CD14-positive monocyte (primary cell): ENCODE results near the gene AJAP1. TPM values are rescaled to one million over a fixed set of nuclear protein-coding genes. Genes with fewer than 3 reads are reported as not detected.

Experiments
- DNase-seq, 3 donors: peaks; one replicate each; pipeline ENCODE4 v3.0.0-alpha.2; 2011 to 2022
- H2AFZ ChIP-seq: 2 replicates; pipeline ENCODE4 v1.6.0; 2012; ENCODE audit warnings: mild to moderate bottlenecking, low read depth, low read length, inconsistent platforms; ENCODE audit not compliant: insufficient read depth, poor library complexity, severe bottlenecking
- H3K27ac ChIP-seq, 2 donors: 1 replicate in 1 of 2; 2 replicates in 1 of 2; pipeline ENCODE4 v1.5.1; 2012 to 2013; ENCODE audit warnings: low read length in 2 of 2, control low read depth in 1 of 2, inconsistent platforms in 1 of 2, low read depth in 1 of 2, mild to moderate bottlenecking in 1 of 2
- H3K27me3 ChIP-seq, 2 donors: one replicate each; pipeline versions ENCODE4 v1.6.0 to v1.6.1; 2011 to 2013; ENCODE audit warnings: low read length in 2 of 2; ENCODE audit not compliant: control insufficient read depth in 2 of 2, insufficient read depth in 2 of 2
- H3K36me3 ChIP-seq, 2 donors: replicated peaks in 1 of 2; 1 replicate in 1 of 2; 2 replicates in 1 of 2; pipeline versions ENCODE4 v1.5.1 to v1.6.1; 2012 to 2013; ENCODE audit warnings: low read length in 2 of 2, control low read depth in 1 of 2, inconsistent platforms in 1 of 2, mild to moderate bottlenecking in 1 of 2; ENCODE audit not compliant: insufficient read depth in 2 of 2, control insufficient read depth in 1 of 2
- H3K4me1 ChIP-seq, 2 donors: 1 replicate in 1 of 2; 2 replicates in 1 of 2; pipeline versions ENCODE4 v1.5.1 to v1.6.1; 2012 to 2013; ENCODE audit warnings: low read length in 2 of 2, control low read depth in 1 of 2, inconsistent platforms in 1 of 2, mild to moderate bottlenecking in 1 of 2, moderate library complexity in 1 of 2; ENCODE audit not compliant: insufficient read depth in 2 of 2, control insufficient read depth in 1 of 2
- H3K4me2 ChIP-seq: replicated peaks from 2 replicates; pipeline ENCODE3; 2012; ENCODE audit warnings: low read length, moderate library complexity, mild to moderate bottlenecking; ENCODE audit not compliant: poor library complexity, severe bottlenecking; ENCODE audit errors: extremely low read depth
- H3K4me3 ChIP-seq, 3 experiments: fragments of 200-600 bp in 1 of 3; sonication (generic) in 1 of 3; replicated peaks in 1 of 3; 1 replicate in 2 of 3; 2 replicates in 1 of 3; pipeline ENCODE4 v1.5.1; 2011 to 2013; ENCODE audit warnings: low read length in 3 of 3, mild to moderate bottlenecking in 3 of 3, control low read depth in 2 of 3, low read depth in 2 of 3, inconsistent platforms in 1 of 3, moderate library complexity in 1 of 3
- H3K79me2 ChIP-seq: 2 replicates; pipeline ENCODE4 v1.6.0; 2012; ENCODE audit warnings: mild to moderate bottlenecking, control low read depth, inconsistent platforms, low read length, moderate library complexity; ENCODE audit not compliant: insufficient read depth
- H3K9ac ChIP-seq: 2 replicates; pipeline ENCODE4 v1.6.0; 2017; ENCODE audit warnings: low read length, mild to moderate bottlenecking; ENCODE audit not compliant: insufficient read depth, poor library complexity, severe bottlenecking
- H3K9me3 ChIP-seq, 2 donors: replicated peaks in 1 of 2; 1 replicate in 1 of 2; 2 replicates in 1 of 2; pipeline versions ENCODE4 v1.5.1 to v1.6.1; 2012 to 2013; ENCODE audit warnings: low read length in 2 of 2, control low read depth in 1 of 2; ENCODE audit not compliant: control insufficient read depth in 1 of 2, insufficient read depth in 1 of 2
- H4K20me1 ChIP-seq: 2 replicates; pipeline ENCODE4 v1.6.0; 2012; ENCODE audit warnings: mild to moderate bottlenecking, low read length, control low read depth, moderate library complexity; ENCODE audit not compliant: insufficient read depth
- H3K27ac Mint-ChIP-seq, 7 donors: one replicate each; pipeline ENCODE4 v1.8.0; 2020; ENCODE audit warnings: mild to moderate bottlenecking in 7 of 7, mixed read lengths in 7 of 7, moderate library complexity in 6 of 7, inconsistent platforms in 2 of 7
- H3K27me3 Mint-ChIP-seq, 3 donors: one replicate each; pipeline ENCODE4 v1.8.0; 2021 to 2022; ENCODE audit warnings: low read depth in 3 of 3, mild to moderate bottlenecking in 3 of 3, mixed read lengths in 3 of 3, moderate library complexity in 3 of 3, inconsistent platforms in 1 of 3
- H3K36me3 Mint-ChIP-seq, 2 donors: one replicate each; pipeline ENCODE4 v1.8.0; 2020; ENCODE audit warnings: mixed read lengths in 2 of 2, inconsistent platforms in 1 of 2, mild to moderate bottlenecking in 1 of 2
- H3K4me1 Mint-ChIP-seq: one replicate; pipeline ENCODE4 v1.8.0; 2020; ENCODE audit warnings: mild to moderate bottlenecking, mixed read lengths
- H3K4me3 Mint-ChIP-seq, 2 donors: one replicate each; pipeline ENCODE4 v1.8.0; 2020; ENCODE audit warnings: mild to moderate bottlenecking in 2 of 2, mixed read lengths in 2 of 2, moderate library complexity in 1 of 2
- H3K9me3 Mint-ChIP-seq, 7 donors: one replicate each; pipeline ENCODE4 v1.8.0; 2020 to 2022; ENCODE audit warnings: mixed read lengths in 7 of 7, mild to moderate bottlenecking in 6 of 7, moderate library complexity in 6 of 7, inconsistent platforms in 2 of 7
- CTCF ChIP-seq: fragments of 200-600 bp; IDR thresholded peaks from one replicate; pipeline ENCODE4 v1.8.0; 2022; ENCODE audit warnings: antibody characterized with exemption, mild to moderate bottlenecking
- WGBS: methylation state at CpG from one replicate; pipeline ENCODE4 v1.1.5; 2013; ENCODE audit warnings: missing lambda C conversion rate; ENCODE audit not compliant: insufficient coverage; 5-methylcytosine and 5-hydroxymethylcytosine counted together
- intact Hi-C, 2 donors: fragments of 100-400 bp; cut with micrococcal nuclease; formaldehyde crosslinking; loops; one replicate each; pipeline versions ENCODE4 v1.15.0 to v1.15.1; 2023
- polyA plus RNA-seq, 3 donors: library from polyadenylated mRNA; depleted of rRNA in 1 of 3; unstranded in 2 of 3; stranded (reverse) in 1 of 3; fragments of 300-500 nt in 2 of 3; fragments of >200 nt in 1 of 3; fragmentation: Illumina TruSeq in 2 of 3; gene quantifications; 1 replicate in 2 of 3; 2 replicates in 1 of 3; pipeline ENCODE4 v1.2.3, GENCODE V29; 2012 to 2021

Gene AJAP1
- polyA plus RNA-seq, 3 donors: not detected

GRCh38 chr1:4696753-4697152 is 42.3 kb downstream of the AJAP1 start:
- Histone ChIP-seq H3K4me3 (no peak overlapping the region), H3K9ac (no peak overlapping the region), H2AFZ (no peak overlapping the region), H3K27me3 (no peaks in the 10 kb centered on the region), H3K36me3 (no peaks in the 10 kb centered on the region), H3K79me2 (no peaks in the 10 kb centered on the region), H4K20me1 (no peaks in the 10 kb centered on the region), H3K9me3 (no peaks in the 10 kb centered on the region), H3K4me1 (no peaks in the 10 kb centered on the region), H3K4me2 (no peak overlapping the region), H3K27ac (no peak overlapping the region)
- H3K9me3 Mint-ChIP-seq: peaks cover 0 to 1% (median 0%) of the 10 kb centered on the region in 7 donors
- H3K4me1 Mint-ChIP-seq: no peaks in the 10 kb centered on the region
- no peak overlapping the region for H3K27ac Mint-ChIP-seq
- 100% methylated on average over 2 of the region's 2 CpGs for WGBS
- no peaks in the 10 kb centered on the region for H3K36me3 Mint-ChIP-seq
- no peak for TF ChIP-seq CTCF
- H3K27me3 Mint-ChIP-seq: peaks cover 0 to 6% (median 5%) of the 10 kb centered on the region in 3 donors
- H3K4me3 Mint-ChIP-seq: no peak overlapping the region
- DNase-seq: no peak
- intact Hi-C loops: no loop called here

- Histone ChIP-seq H3K4me1 (no peaks in the 10 kb centered on the region), H3K36me3 (no peaks in the 10 kb centered on the region), H3K79me2 (no peaks in the 10 kb centered on the region), H3K27me3 (no peaks in the 10 kb centered on the region), H3K9me3 (no peaks in the 10 kb centered on the region), H4K20me1 (no peaks in the 10 kb centered on the region), H3K4me2 (no peak overlapping the region), H3K4me3 (no peak overlapping the region), H3K27ac (no peak overlapping the region), H2AFZ (no peak overlapping the region), H3K9ac (no peak overlapping the region)
- 87% methylated on average over 17 of the region's 19 CpGs for WGBS
- no peak for TF ChIP-seq CTCF
- Mint-ChIP-seq H3K4me1 (no peaks in the 10 kb centered on the region), H3K9me3 (peaks cover 0 to 1% (median 0%) of the 10 kb centered on the region in 7 donors), H3K27me3 (peaks cover 0 to 2% (median 2%) of the 10 kb centered on the region in 3 donors), H3K4me3 (no peak overlapping the region), H3K36me3 (no peaks in the 10 kb centered on the region), H3K27ac (no peak overlapping the region)
- DNase-seq: no peak
- intact Hi-C loops: no loop called here
Observed at GRCh38 chr1:4697801-4698200, 43.4 kb downstream of the AJAP1 start.
